Measurements from ENCODE around the gene TEAD3.

The TEAD3 gene

GRCh38 chr6:35477551-35478179 is 19.2 kb downstream of the TEAD3 start:
- in situ Hi-C loops (cut with HindIII; ENCODE audit: low sequenced_read_pairs) = no loop called here

GRCh38 chr6:35477028-35477427 is 19.9 kb downstream of the TEAD3 start:
- in situ Hi-C loops (cut with HindIII; ENCODE audit: low sequenced_read_pairs) = no loop called here

DNA sequence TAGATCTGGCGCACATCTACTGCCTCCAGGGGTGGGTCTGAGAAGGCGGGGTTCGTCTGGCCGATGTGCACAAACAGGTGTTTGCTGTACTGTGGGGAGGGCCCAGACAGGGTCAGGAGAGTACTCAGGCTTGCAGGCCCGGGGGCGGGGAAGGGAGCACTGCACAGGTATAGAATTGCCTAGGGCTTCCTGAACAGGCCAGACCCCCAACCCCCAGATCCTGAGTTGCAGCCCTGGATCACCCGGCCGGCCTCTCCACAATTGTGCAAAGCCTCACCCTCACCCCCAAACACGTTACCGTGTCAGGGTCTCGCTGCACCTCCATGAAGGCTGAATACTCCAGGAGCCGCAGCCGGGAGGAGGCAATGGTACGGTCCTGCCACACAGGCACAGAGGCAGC is 20.9 kb downstream of the TEAD3 start:
- in situ Hi-C loops (cut with HindIII; ENCODE audit: low sequenced_read_pairs) = no loop called here

- in situ Hi-C loops (cut with HindIII; ENCODE audit: low sequenced_read_pairs) = no loop called here
Observed at GRCh38 chr6:35475573-35475972, 21.3 kb downstream of the TEAD3 start.

- in situ Hi-C loops (cut with HindIII; ENCODE audit: low sequenced_read_pairs) = no loop called here
Observed at GRCh38 chr6:35474942-35475570, 21.8 kb downstream of the TEAD3 start.

- in situ Hi-C loops (cut with HindIII; ENCODE audit: low sequenced_read_pairs) = no loop called here
Observed at GRCh38 chr6:35474131-35474941, 22.5 kb downstream of the TEAD3 start.

DNA sequence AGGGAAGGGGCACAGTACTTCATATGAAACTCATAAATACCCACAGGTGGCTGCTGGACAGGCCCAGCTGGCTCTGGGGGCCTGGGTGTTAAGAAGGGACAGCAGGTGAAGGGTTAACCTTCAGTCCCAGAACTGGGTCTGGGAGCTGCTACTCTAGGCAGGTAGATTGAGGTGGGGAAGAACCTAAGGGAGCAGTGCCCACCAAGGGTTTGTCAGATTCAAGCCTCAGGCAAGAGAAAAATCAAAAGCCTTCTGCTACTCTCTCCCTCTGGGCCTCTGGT is 23.1 kb downstream of the TEAD3 start:
- in situ Hi-C loops (cut with HindIII; ENCODE audit: low sequenced_read_pairs) = no loop called here

- in situ Hi-C loops (cut with HindIII; ENCODE audit: low sequenced_read_pairs) = no loop called here
Observed at GRCh38 chr6:35473075-35473849, 23.6 kb downstream of the TEAD3 start.

DNA sequence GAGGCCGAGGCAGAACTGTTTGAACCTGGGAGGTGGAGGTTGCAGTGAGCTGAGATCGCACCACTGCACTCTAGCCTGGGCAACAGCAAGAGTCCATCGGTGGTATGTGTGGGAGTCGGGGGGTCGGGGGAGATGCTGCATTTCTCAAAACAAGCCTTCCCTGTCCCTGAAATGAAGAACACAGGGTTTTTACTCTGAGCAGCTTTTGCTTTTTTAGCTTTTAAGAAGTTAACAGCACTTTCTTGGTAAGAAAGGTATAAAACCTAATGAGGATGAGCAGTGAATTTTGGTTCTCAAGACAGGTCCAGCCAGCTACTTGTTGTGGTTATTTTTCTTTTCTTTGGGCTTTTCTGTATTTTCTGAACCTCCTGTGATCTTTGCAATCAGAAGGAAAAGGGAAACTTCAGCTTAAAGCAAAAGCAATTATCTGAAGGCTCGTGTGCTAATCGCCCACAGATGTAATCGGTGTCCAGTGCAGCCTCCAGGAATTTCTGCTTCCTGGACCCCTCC is 25.0 kb downstream of the TEAD3 start:
- in situ Hi-C loops (cut with HindIII; ENCODE audit: low sequenced_read_pairs) = no loop called here

- in situ Hi-C loops (cut with HindIII; ENCODE audit: low sequenced_read_pairs) = no loop called here
Observed at GRCh38 chr6:35470663-35471120, 26.2 kb downstream of the TEAD3 start.

- in situ Hi-C loops (cut with HindIII; ENCODE audit: low sequenced_read_pairs) = no loop called here
Observed at GRCh38 chr6:35469751-35470662, 26.9 kb downstream of the TEAD3 start.

DNA sequence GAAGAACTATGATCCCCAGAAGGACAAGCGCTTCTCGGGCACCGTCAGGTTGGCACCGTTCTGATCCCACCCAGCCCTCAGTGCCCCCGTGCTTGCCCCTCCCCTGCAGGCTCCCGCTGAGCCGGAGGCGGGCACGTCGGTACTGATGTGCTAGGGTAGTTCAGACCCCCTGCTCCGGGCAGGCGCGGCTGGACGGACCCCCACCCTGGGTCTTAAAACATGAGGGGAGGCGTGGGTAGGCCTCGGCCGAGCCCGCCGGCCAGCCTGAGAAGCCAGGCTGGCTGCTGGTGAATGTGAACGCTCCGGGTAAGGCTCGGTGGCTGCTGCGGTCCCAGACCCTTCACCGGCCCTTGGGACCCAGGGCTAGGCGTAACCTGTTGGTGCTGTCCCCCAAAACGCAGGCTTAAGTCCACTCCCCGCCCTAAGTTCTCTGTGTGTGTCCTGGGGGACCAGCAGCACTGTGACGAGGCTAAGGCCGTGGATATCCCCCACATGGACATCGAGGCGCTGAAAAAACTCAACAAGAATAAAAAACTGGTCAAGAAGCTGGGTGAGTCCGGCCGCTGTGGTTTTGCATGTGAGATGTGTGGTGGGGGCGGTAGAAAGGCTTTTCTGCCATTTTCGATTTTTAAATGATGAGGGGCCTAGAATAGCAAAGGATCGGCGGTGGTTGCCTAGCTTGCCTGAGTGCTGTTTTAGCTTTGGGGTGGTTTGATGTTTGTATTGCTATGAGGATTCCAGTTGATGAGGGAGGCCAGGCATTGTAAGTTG is 27.7 kb downstream of the TEAD3 start:
- in situ Hi-C loops (cut with HindIII; ENCODE audit: low sequenced_read_pairs) = no loop called here

DNA sequence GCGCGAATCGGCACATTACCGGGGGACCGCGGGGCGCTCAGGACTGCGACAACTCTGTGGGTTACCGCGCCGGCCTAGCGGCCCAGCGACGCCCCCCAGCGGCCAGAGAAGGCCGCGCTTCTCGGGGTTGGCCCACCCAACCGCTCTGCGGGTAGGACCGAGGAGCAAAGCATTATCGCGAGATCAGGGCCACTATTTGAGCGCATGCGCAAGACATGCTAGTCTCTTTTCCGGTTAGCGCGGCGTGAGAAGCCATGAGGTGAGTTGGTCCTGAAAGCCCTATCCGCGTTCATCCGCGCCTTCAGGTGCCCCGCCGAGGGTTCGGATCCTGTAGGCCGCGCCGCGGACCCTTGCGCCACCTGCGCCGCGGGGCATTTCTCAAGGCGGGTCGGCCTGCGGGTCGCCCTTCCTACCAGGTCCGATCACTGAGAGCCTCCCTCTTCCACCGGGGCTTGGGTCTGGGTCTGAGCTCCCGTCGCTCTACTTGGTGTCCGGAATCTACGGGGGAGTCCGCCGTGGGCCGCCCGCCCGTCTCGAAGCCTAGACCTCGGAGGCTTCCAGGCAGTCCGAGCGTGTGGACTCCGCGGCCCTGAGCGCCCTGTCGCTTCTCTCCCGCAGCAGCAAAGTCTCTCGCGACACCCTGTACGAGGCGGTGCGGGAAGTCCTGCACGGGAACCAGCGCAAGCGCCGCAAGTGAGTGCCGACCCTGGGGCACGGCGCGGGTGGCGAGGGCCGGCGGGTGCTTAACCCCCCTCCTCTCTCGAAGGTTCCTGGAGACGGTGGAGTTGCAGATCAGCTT is 28.5 kb downstream of the TEAD3 start, which contains the start of gene RPL10A:
TSS of gene RPL10A (plus strand) at position 221 of the 799 bp plus-strand sequence. CDS start at position 255, 34 bp downstream.
- in situ Hi-C loops (cut with HindIII; ENCODE audit: low sequenced_read_pairs) = no loop called here

- in situ Hi-C loops (cut with HindIII; ENCODE audit: low sequenced_read_pairs) = no loop called here
Observed at GRCh38 chr6:35465646-35466045, 31.2 kb downstream of the TEAD3 start.

- in situ Hi-C loops (cut with HindIII; ENCODE audit: low sequenced_read_pairs) = no loop called here
Observed at GRCh38 chr6:35463292-35463691, 33.6 kb downstream of the TEAD3 start.

DNA sequence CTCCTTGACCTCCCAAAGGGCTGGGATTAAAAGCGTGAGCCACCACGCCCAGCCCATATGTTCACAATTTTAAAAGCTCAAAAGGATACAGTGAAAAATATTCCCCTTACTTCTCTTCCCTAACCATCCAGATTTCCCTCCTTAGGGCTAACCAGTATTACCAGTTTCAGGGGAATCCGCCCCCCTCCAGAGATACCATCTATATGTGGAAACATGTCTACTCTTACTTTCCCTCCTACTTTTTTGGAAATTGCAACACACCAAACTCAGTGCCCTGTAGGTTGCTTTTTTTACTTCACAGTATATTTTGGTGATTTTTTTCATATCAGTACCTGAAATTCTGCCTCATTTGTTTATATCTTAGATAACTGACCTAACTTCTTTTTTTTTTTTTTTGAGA is 35.6 kb downstream of the TEAD3 start:
- in situ Hi-C loops (cut with HindIII; ENCODE audit: low sequenced_read_pairs) = no loop called here

DNA sequence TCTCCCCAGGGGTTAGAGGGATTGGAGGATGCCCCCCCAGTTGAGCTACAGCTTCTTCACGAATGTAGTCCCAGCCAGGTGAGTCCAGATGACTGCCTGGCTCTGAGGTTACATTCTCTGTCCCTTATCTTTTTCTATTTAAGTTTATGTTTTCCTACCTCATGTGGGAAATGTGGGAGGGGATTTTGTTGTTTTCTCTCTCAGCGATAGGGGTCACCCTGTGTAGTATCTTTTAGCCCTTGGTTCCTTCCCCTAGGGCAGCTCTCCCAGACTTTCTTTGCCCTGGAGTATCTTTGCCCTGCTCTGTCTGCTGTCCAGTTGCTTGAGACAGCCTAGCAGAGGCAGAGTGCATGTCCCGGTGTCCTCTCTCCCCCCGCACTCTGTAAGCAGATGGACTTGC is 39.0 kb downstream of the TEAD3 start:
- in situ Hi-C loops (cut with HindIII; ENCODE audit: low sequenced_read_pairs) = no loop called here

DNA sequence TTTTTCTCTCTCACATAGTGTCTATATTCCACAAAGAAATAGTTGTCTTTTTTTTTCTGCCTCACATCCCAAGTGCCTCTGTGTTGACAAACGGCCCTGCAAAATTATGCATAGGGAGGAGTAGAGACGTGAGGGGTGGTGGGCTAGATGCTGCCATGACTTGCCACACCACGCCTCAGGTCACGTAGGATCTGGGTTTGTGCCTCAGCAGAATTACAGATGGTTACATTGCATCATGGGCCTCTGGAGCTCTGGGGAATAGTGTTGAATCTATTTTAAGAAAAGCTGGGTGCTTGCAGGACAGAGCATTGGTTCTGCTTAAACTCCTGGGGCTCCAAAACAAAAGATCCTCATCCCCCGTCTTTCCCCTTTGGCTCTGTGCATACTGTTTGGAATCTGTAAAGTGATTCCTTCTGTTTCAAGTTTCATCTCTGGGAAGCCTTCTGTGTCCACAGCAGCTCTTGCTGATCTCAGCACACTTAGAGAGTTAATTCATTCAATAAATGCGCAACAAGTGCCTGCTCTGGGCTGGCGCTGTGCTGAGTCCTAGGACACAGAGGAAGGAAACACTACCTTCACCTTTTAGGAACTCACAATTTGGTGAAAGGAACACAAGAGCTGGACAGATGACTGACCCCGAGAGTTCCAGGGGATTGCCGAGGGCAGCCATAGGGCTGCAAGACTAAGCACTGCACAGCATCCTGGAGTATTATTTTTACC is 42.3 kb downstream of the TEAD3 start:
- in situ Hi-C loops (cut with HindIII; ENCODE audit: low sequenced_read_pairs) = no loop called here

Data from endothelial cell of hepatic sinusoid (primary cell).